H1 (cell line): ENCODE results near the gene C17orf113. TPM values are rescaled to one million over a fixed set of nuclear protein-coding genes. Genes with fewer than 3 reads are reported as not detected.

ENCODE experiments used
- FOSL1 ChIP-seq: IDR thresholded peaks from 2 replicates; pipeline ENCODE4 v1.6.1; 2011; ENCODE audit warnings: mild to moderate bottlenecking, low read depth, low read length, moderate library complexity; ENCODE audit not compliant: insufficient read depth
- HDAC6 ChIP-seq: IDR thresholded peaks from one replicate; pipeline ENCODE4 v1.7.1; 2012; ENCODE audit warnings: low read depth, mild to moderate bottlenecking, inconsistent platforms, low read length, moderate library complexity
- JUND ChIP-seq: IDR thresholded peaks from 2 replicates; pipeline ENCODE4 v1.6.1; 2011; ENCODE audit warnings: mild to moderate bottlenecking, improper control_type of control experiment, low read length
- PHF8 ChIP-seq: fragments of 200-600 bp; sonication (generic); conservative IDR thresholded peaks from 2 replicates; pipeline ENCODE4 v1.7.1; 2012; ENCODE audit warnings: low read depth, mild to moderate bottlenecking, inconsistent platforms, low read length, moderate library complexity
- TBP ChIP-seq: IDR thresholded peaks from 2 replicates; pipeline ENCODE4 v1.6.1; 2011; ENCODE audit warnings: low read depth, low read length, improper control_type of control experiment
- polyA plus RNA-seq, 7 experiments: library from polyadenylated mRNA; depleted of rRNA in 3 of 7; stranded (reverse) in 5 of 7; unstranded in 2 of 7; fragments of >200 nt in 5 of 7; fragments of 200-250 nt in 2 of 7; gene quantifications; 1 replicate in 5 of 7; 2 replicates in 1 of 7; 4 replicates in 1 of 7; pipeline versions ENCODE4 v1.2.1 to v1.2.3, GENCODE V29; 2011 to 2013; ENCODE audit warnings: missing spikeins in 2 of 7, mixed read lengths in 2 of 7
- total RNA-seq: library from RNA; stranded (reverse); fragmentation: NEBNext Ultra II Directional; extraction: Animal tissue kit (Norgen Biotek cat#: 25700); gene quantifications from 2 replicates; pipeline ENCODE4 v1.2.1, GENCODE V29; 2021

The C17orf113 gene
- total and polyA plus RNA-seq, 2 of the 8 experiments (the other 6 are each of a cell fraction or from before 2014, with no cell fraction given) = 1.0 to 1.4 TPM

DNA sequence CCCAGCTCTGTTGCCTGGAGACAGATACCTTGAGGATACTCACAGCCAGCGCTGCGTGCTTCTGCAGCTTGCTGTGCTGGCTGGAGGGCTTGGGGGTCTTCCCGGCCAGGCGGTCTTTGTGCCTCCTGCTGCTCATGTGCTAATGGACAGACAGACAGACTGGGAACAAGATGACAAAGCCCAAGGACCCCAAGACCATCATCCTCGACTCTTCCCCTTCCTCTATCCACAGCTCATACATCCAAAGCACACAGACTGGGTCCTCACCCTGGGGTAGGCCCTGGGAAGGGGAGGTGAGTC is 22.9 kb downstream of the C17orf113 start (continued):
- TF ChIP-seq JUND (no peak), HDAC6 (no peak), PHF8 (no peak), TBP (no peak), FOSL1 (no peak)
